HG02884 (cell line): ENCODE measurements around the gene SOST.

Source experiments
- ATAC-seq: cut with Tn5 transposase; IDR thresholded peaks from one replicate; pipeline ENCODE4 v1.9.1; 2021; ENCODE audit warnings: mild to moderate bottlenecking, moderate library complexity; ENCODE audit not compliant: unreplicated experiment

Gene SOST

GRCh38 chr17:43745541-43745940, 13.1 kb downstream of the SOST start:
- ATAC-seq, result no peak

- no peak for ATAC-seq
Measured at GRCh38 chr17:43741636-43742035, 17.0 kb downstream of the SOST start.

- no peak for ATAC-seq
Measured at GRCh38 chr17:43740541-43740940, 18.1 kb downstream of the SOST start.

- no peak for ATAC-seq
Measured at GRCh38 chr17:43737722-43738121, 20.9 kb downstream of the SOST start.

GRCh38 chr17:43736389-43736788, 22.2 kb downstream of the SOST start:
- ATAC-seq, result no peak

GRCh38 chr17:43734376-43734775, 24.2 kb downstream of the SOST start:
- no peak for ATAC-seq

- ATAC-seq, result no peak
Measured at GRCh38 chr17:43733956-43734355, 24.6 kb downstream of the SOST start.

- ATAC-seq, result no peak
Measured at GRCh38 chr17:43732958-43733357, 25.6 kb downstream of the SOST start.

- ATAC-seq, result no peak
Measured at GRCh38 chr17:43728081-43728480, 30.5 kb downstream of the SOST start.

- ATAC-seq, result no peak
Measured at GRCh38 chr17:43723697-43724359, 34.8 kb downstream of the SOST start.

- no peak for ATAC-seq
Measured at GRCh38 chr17:43722870-43723665, 35.5 kb downstream of the SOST start.

- ATAC-seq, result no peak
Measured at GRCh38 chr17:43722269-43722619, 36.3 kb downstream of the SOST start.

GRCh38 chr17:43721537-43722268, 36.9 kb downstream of the SOST start:
- no peak for ATAC-seq

GRCh38 chr17:43720311-43721060, 38.1 kb downstream of the SOST start:
- peak; percentile 54 for ATAC-seq

GRCh38 chr17:43719578-43719977, 39.0 kb downstream of the SOST start:
- no peak for ATAC-seq

- no peak for ATAC-seq
Measured at GRCh38 chr17:43718544-43718943, 40.0 kb downstream of the SOST start.

GRCh38 chr17:43717913-43718312, 40.7 kb downstream of the SOST start:
- no peak for ATAC-seq

GRCh38 chr17:43714465-43715149, 44.0 kb downstream of the SOST start:
- ATAC-seq, result no peak

GRCh38 chr17:43713494-43714162, 45.0 kb downstream of the SOST start:
- no peak for ATAC-seq

- no peak for ATAC-seq
Measured at GRCh38 chr17:43712397-43712796, 46.2 kb downstream of the SOST start.
